Astrocyte of the spinal cord (primary cell): ENCODE measurements around the gene DNAAF8.

ENCODE experiments used
- DNase-seq: peaks from one replicate; pipeline ENCODE4 v3.0.0; 2011; ENCODE audit warnings: low read depth, low spot score
- H3K4me3 ChIP-seq: 2 replicates; pipeline ENCODE4 v1.5.1; 2011; ENCODE audit warnings: low read depth, mild to moderate bottlenecking, low read length, moderate library complexity
- in situ Hi-C: cut with HindIII; loops from 2 replicates; pipeline ENCODE4 v1.10.0; 2017; ENCODE audit warnings: low sequenced_read_pairs
- TF ChIP-seq, protein P1 (sequence below): IDR thresholded peaks from 2 replicates; pipeline ENCODE4 v1.5.1; 2012; ENCODE audit warnings: low read depth, mild to moderate bottlenecking, low read length, inconsistent platforms

DNAAF8 gene

DNA sequence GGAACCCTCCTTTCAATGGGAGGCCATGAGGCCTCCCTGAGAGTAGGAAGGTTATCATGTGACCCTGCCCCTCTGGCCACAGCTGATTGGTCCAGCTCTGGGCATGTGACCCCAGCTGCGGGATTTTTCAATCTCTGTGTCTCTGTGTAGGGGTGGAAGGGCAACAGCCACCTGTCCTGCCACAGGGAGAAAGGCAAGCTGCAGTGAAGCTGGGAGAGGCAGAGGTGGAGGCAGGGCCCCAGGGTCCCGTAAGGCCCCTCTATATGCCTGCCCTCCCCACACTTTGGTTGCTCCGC lies 10.9 kb downstream of the DNAAF8 start:
- no peak overlapping the region for H3K4me3 ChIP-seq
- in situ Hi-C loops = no loop called here
- TF ChIP-seq, protein P1, sequence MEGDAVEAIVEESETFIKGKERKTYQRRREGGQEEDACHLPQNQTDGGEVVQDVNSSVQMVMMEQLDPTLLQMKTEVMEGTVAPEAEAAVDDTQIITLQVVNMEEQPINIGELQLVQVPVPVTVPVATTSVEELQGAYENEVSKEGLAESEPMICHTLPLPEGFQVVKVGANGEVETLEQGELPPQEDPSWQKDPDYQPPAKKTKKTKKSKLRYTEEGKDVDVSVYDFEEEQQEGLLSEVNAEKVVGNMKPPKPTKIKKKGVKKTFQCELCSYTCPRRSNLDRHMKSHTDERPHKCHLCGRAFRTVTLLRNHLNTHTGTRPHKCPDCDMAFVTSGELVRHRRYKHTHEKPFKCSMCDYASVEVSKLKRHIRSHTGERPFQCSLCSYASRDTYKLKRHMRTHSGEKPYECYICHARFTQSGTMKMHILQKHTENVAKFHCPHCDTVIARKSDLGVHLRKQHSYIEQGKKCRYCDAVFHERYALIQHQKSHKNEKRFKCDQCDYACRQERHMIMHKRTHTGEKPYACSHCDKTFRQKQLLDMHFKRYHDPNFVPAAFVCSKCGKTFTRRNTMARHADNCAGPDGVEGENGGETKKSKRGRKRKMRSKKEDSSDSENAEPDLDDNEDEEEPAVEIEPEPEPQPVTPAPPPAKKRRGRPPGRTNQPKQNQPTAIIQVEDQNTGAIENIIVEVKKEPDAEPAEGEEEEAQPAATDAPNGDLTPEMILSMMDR = no peak
- no peak for DNase-seq

DNA sequence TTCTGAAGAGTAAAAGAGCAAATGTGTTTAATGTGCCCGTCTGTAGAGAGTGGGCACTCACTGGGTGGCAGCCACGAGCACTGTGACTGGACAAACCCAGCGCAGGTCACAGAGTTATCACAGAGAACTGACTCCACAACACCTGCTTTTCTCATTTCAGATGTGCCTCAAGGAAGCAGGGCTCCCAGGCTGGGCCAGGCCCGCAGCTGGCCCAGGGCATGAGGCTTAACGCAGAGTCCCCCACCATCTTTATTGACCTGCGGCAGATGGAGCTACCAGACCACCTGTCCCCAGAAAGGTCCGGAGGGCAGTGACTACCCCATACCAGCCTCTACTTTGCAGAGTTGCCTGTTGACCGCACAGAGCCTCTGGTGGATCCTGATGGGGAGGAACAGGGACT lies 11.9 kb downstream of the DNAAF8 start:
- TF ChIP-seq, protein P1 = no peak
- no peak for DNase-seq
- in situ Hi-C loops = no loop called here
- H3K4me3 ChIP-seq = no peak overlapping the region

DNA sequence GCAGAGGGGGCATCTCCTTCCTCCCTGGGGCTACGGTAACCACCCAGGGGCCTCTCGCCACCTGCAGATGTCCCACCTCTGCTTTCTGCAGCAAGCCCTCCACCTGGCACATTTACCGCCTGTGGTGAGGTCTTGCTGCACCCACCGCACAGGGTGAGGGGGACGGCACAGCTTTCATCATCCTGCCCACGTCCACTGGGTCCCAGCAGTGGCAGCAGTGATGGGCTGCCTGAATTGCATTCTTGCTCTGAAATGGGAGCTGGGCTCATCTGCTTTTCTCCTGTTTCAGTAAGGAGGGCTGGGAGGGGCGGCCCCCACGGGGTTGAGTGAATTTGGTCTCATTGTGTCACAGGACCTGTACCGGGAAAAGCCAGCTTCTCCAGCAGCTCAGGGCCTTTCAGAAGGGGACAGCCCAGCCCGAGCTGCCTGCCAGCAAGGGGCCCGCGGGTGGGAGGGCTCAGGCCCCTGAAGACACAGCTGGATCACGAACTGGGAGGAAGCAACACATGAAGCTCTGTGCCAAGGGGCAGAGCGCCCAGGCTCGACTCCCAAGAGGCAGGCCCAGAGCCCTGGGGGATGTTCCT lies 12.7 kb downstream of the DNAAF8 start:
- TF ChIP-seq, protein P1 = no peak
- no peak overlapping the region for H3K4me3 ChIP-seq
- in situ Hi-C loops = no loop called here
- no peak for DNase-seq

- in situ Hi-C loops = no loop called here
- H3K4me3 ChIP-seq = no peak overlapping the region
- TF ChIP-seq, protein P1 = no peak
- no peak for DNase-seq
Observed at GRCh38 chr16:4747906-4748681, 13.8 kb downstream of the DNAAF8 start.

DNA sequence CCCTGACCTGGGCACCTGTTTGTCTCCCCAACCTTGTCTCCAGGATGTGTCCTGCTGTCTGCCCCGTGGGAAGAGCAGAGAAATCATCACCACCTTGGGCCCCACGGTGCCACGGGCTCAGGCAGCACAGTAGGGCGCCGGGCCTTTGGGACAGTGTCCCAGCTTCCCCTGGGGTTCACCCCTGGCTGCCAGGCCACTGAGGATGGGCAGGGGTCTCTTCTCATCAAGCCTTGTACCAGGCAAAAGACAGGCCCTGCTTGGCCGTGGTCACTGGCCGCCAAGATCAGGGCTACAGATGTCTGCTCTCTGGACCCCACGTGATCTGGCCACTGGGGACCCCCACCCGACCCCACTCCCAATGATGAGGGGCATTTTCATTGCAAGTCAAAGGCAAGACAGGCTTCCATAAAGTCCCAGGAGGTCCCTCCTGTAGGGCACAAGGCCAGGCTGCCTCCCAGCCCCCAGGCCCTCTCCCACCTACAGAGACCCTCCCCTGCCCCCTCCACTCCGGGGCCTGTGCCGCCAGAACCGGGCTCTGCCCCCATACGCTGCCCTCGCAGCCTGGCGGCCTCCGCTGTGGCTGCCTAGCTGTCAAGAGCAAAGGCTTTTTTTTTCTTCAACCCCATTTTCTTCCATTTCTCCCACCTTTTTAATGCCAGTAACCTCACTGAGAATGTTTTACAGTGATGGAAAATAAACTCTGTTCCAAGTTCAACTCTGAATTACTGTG lies 14.5 kb downstream of the DNAAF8 start:
- in situ Hi-C loops = no loop called here
- DNase-seq = no peak
- no peak overlapping the region for H3K4me3 ChIP-seq
- TF ChIP-seq, protein P1 = no peak

- TF ChIP-seq, protein P1 = no peak
- DNase-seq = no peak
- no peak overlapping the region for H3K4me3 ChIP-seq
- in situ Hi-C loops = no loop called here
Observed at GRCh38 chr16:4749700-4750257, 15.4 kb downstream of the DNAAF8 start.
